Ovary (tissue), 3 donors: Measurements from ENCODE around the gene SBNO2.

ENCODE experiments used
- CTCF ChIP-seq, 3 donors: fragments of 450-650 bp in 2 of 3; fragments of 200-600 bp in 1 of 3; IDR thresholded peaks; one replicate each; pipeline versions ENCODE4 v1.5.1 to v1.8.0; 2016 to 2022; ENCODE audit warnings: antibody characterized with exemption in 3 of 3, mild to moderate bottlenecking in 1 of 3
- EP300 ChIP-seq: sonication (generic); formaldehyde crosslinking; IDR thresholded peaks from one replicate; pipeline ENCODE4 v1.6.1; 2017; ENCODE audit warnings: antibody characterized with exemption
- POLR2A ChIP-seq: fragments of 450-650 bp; IDR thresholded peaks from one replicate; pipeline ENCODE4 v1.6.1; 2017; ENCODE audit warnings: antibody characterized with exemption, mild to moderate bottlenecking, moderate library complexity
- donor health status: DM: no; HTN: no; CAD: no.

DNA sequence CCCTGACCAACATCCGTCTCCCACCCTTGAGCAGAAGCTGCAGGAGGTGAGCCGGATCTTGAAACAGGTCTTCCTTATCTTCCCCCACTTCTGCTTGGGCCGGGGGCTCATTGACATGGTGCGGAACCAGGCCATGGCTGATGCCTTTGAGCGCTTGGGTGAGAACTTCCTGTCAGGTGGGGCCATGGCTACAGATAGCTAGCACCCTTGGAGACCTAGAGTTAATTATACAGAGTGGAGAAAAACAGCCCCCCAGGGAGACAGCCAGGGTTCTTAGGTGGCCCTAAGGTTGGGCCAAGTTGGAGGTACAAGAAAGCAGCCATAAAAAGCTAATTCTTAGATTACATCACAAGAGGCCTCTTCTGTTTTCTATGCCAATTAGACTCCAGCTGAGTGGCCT lies 116.0 kb downstream of the SBNO2 start:
- no peak for TF ChIP-seq EP300
- TF ChIP-seq CTCF (IDR thresholded peaks at IDR 0.05): no peak
- no peak for TF ChIP-seq POLR2A
